ENCODE measurements around the gene HS3ST6. TPM values are rescaled to one million over a fixed set of nuclear protein-coding genes. Genes with fewer than 3 reads are reported as not detected.

Gene HS3ST6
- total and polyA plus RNA-seq, 9 of the 15 experiments (the other 6 are each of a cell fraction or from before 2014, with no cell fraction given) = not detected

- TF ChIP-seq CLOCK (CRISPR knock-in tag; IDR thresholded peaks at IDR 0.05; ENCODE audit: borderline replicate concordance) (no peak), ZNF384 (IDR thresholded peaks at IDR 0.05; ENCODE audit: low read depth, low read length) (peak; percentile 50; the same call in 1 of the 2 replicates), NFXL1 (CRISPR knock-in tag; IDR thresholded peaks at IDR 0.05) (no peak), CTCF (IDR thresholded peaks at IDR 0.05 in 2 of 3, conservative IDR thresholded peaks at IDR 0.05 in 1 of 3; ENCODE audit: insufficient read depth in 2 of 3, low read depth in 1 of 3, low read length in 3 of 3) (peak; percentile 79 to 99 (median 98)), MEF2A (IDR thresholded peaks at IDR 0.05; ENCODE audit: control insufficient read depth, low read depth, low read length) (no peak), PYGO2 (tag; IDR thresholded peaks at IDR 0.05) (no peak), ZNF639 (CRISPR knock-in tag; conservative IDR thresholded peaks at IDR 0.05 in 1 of 2, IDR thresholded peaks at IDR 0.05 in 1 of 2) (no peak), ETS1 (conservative IDR thresholded peaks at IDR 0.05; ENCODE audit: control insufficient read depth, low read depth, low read length) (peak; percentile 63; the same call in 1 of the 2 replicates), SLC30A9 (CRISPR knock-in tag; IDR thresholded peaks at IDR 0.05) (no peak), MEF2D (tag; conservative IDR thresholded peaks at IDR 0.05; ENCODE audit: low read depth) (no peak), ZBTB11 (CRISPR knock-in tag; IDR thresholded peaks at IDR 0.05) (peak in 1 of 3 experiments; percentile 75; a peak in 2 of 6 replicates), PHB (CRISPR knock-in tag; IDR thresholded peaks at IDR 0.05) (no peak), CBFB (CRISPR knock-in tag; IDR thresholded peaks at IDR 0.05) (peak; percentile 56; the same call in 1 of the 2 replicates), EWSR1 (IDR thresholded peaks at IDR 0.05; ENCODE audit: borderline replicate concordance, low read depth, partially characterized antibody) (no peak)
Measured at GRCh38 chr16:1929578-1930337, 11.5 kb upstream of the HS3ST6 start (continued).
